ENCODE measurements around the gene RIMBP3B.
"Not testable (repeated sequence)": the region's sequence is repeated elsewhere in the genome, so short reads cannot be mapped to it uniquely, and the experiment has no call there.

- TF ChIP-seq IRF2 (CRISPR knock-in tag; IDR thresholded peaks at IDR 0.05); CTCF (IDR thresholded peaks at IDR 0.05 in 2 of 3, conservative IDR thresholded peaks at IDR 0.05 in 1 of 3; ENCODE audit: insufficient read depth in 2 of 3, low read depth in 1 of 3, low read length in 3 of 3); POLR2A (conservative IDR thresholded peaks at IDR 0.05); ATF3 (IDR thresholded peaks at IDR 0.05); ATF3 (CRISPR knock-in tag; conservative IDR thresholded peaks at IDR 0.05); USF2 (CRISPR knock-in tag; IDR thresholded peaks at IDR 0.05); ZNF274 (IDR thresholded peaks at IDR 0.05; ENCODE audit: borderline replicate concordance, low read depth, low read length); YBX1 (IDR thresholded peaks at IDR 0.05); ESRRA (IDR thresholded peaks at IDR 0.05; ENCODE audit: borderline replicate concordance, low read depth): not testable (repeated sequence)
Measured at GRCh38 chr22:21383701-21384467, at the start of gene RIMBP3B.

All from K562 (cell line).